ENCODE measurements around the gene ATRIP. TPM values are rescaled to one million over a fixed set of nuclear protein-coding genes. Genes with fewer than 3 reads are reported as not detected.
"Not testable (repeated sequence)": the region's sequence is repeated elsewhere in the genome, so short reads cannot be mapped to it uniquely, and the experiment has no call there.

The ATRIP gene
- total RNA-seq, 4 donors from 2014 or later, result 5.3 to 11.5 (median 7.5) TPM

DNA sequence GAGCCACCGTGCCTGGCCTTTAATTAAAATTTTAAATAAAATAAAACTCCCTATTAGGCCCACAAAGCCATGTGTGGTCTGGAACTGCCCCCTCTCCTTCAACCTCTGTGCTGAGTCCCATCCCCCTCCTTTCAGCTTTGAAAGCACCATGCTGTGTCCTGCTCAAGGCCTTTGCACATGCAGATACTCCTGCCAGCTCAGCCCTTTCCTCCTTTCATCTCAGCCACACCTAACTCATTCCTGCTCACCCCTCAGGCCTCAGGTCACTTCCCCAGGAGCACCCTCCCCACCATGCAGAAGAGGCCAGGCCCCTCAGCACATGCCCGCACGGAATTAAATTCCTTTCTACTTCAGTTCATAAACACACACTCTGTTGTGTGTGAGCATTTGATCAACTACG lies 28.1 kb downstream of the ATRIP start:
- H3K4me1 ChIP-seq, result peaks cover 0 to 13% of the 10 kb centered on the region in 2 donors
- H3K4me3 ChIP-seq, result no peak overlapping the region
- no peak overlapping the region for H3K27ac ChIP-seq
- no peaks in the 10 kb centered on the region for H3K9me3 ChIP-seq
- H3K36me3 ChIP-seq, result no peaks in the 10 kb centered on the region
- H3K27me3 ChIP-seq, result no peaks in the 10 kb centered on the region
- TF ChIP-seq CTCF (IDR thresholded peaks at IDR 0.05) (no peak), POLR2A (IDR thresholded peaks at IDR 0.05) (no peak)
- DNase-seq, result no peak
- intact Hi-C loops (cut with DNase I; ENCODE audit: low total_unique reads), result no loop called here

DNA sequence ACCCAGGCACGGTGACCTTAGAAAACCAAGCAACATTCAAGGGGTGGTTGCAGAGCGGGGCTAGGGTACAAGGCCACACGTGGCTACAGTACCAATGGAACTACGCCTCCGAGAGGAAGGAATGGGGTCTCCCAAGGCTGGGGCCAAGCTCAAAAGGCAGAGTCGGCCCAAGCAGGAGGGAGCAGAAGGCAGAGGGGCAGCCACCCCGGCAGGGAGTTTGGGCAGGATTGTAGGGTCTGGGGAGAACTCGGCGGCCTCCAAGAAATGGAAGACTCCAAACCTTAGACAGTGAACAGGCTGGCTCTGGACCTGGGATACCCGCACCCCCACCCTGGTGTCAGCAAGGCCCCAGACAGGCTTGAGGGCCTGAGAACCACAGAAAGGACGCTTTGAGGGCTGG lies 28.7 kb downstream of the ATRIP start:
- H3K36me3 ChIP-seq, result no peaks in the 10 kb centered on the region
- intact Hi-C loops (cut with DNase I; ENCODE audit: low total_unique reads), result no loop called here
- peaks cover 0 to 8% of the 10 kb centered on the region in 2 donors for H3K4me1 ChIP-seq
- H3K27me3 ChIP-seq, result no peaks in the 10 kb centered on the region
- no peak overlapping the region for H3K27ac ChIP-seq
- H3K9me3 ChIP-seq, result no peaks in the 10 kb centered on the region
- no peak for TF ChIP-seq POLR2A (IDR thresholded peaks at IDR 0.05)
- TF ChIP-seq CTCF (IDR thresholded peaks at IDR 0.05), result no peak
- no peak for DNase-seq
- H3K4me3 ChIP-seq, result no peak overlapping the region

DNA sequence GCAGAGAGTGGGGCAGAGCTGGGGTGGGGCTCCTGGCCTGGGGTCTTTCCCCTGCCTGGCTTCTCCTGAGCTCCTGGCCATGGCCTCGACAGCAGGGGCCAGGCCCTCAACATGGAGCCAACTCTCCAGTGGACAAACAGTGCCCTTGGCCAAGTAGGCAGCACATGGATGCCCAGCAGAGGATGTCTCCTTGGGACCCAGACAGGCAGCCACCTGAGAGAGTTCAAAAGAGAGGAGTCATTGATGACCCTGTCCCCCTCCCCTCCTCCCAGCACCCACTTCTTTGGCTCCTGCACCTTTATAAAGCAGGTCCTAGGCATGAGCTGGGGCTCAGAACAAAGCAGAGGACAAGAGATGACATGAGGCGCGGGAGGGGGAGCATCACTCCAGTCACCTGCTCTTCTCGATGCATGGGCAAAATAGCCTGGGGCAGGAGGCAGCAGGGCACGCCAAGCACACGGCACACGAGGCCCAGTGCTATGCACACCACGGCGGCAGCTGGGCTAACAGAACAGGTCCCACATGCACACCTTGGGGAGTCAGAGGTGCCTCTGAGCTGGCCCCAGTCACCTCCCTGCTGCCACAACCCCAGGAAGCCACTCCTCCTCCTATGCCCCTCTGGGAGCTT lies 30.0 kb downstream of the ATRIP start:
- H3K27ac ChIP-seq, result no peak overlapping the region
- peaks cover 0 to 4% of the 10 kb centered on the region in 2 donors for H3K4me1 ChIP-seq
- H3K27me3 ChIP-seq, result no peaks in the 10 kb centered on the region
- TF ChIP-seq CTCF (IDR thresholded peaks at IDR 0.05), result no peak
- TF ChIP-seq POLR2A (IDR thresholded peaks at IDR 0.05), result no peak
- no peak for DNase-seq
- H3K4me3 ChIP-seq, result no peak overlapping the region
- intact Hi-C loops (cut with DNase I; ENCODE audit: low total_unique reads), result no loop called here
- H3K36me3 ChIP-seq, result no peaks in the 10 kb centered on the region
- no peaks in the 10 kb centered on the region for H3K9me3 ChIP-seq

DNA sequence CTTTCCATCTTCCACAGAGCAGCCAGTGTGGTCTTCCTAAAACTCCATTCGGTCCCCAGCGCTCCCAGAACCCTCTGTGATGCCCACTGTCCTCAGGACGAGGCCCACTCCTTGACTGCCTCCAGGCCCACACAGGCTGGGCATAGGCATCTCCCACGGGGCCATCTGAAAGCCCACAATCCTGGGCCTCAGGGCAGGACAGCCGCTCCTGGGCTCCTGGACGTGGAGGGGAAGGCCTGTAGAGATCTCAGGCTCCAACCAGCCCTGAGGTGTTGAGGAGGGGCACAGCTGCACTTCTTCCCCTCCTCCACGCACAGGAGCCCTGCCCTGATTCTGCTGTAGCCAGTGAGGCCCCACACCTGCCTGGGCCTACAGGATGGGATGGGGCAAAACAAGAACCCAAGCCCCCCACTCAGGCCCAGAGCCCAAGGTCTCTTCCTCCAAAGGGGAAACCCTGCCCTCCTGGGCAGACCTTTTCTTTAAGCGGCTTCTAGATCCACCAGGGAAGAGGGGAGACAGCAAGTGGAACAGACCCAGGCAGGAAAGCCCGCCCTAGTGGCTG lies 31.5 kb downstream of the ATRIP start:
- Histone ChIP-seq H3K9me3 (no peaks in the 10 kb centered on the region), H3K27ac (no peak overlapping the region), H3K4me3 (no peak overlapping the region), H3K27me3 (no peaks in the 10 kb centered on the region), H3K4me1 (no peaks in the 10 kb centered on the region), H3K36me3 (no peaks in the 10 kb centered on the region)
- no peak for DNase-seq
- intact Hi-C loops (cut with DNase I; ENCODE audit: low total_unique reads), result no loop called here
- TF ChIP-seq CTCF (IDR thresholded peaks at IDR 0.05) (no peak), POLR2A (IDR thresholded peaks at IDR 0.05) (no peak)

- Histone ChIP-seq H3K27ac (no peak overlapping the region), H3K4me1 (no peaks in the 10 kb centered on the region), H3K9me3 (no peaks in the 10 kb centered on the region), H3K36me3 (no peaks in the 10 kb centered on the region), H3K27me3 (no peaks in the 10 kb centered on the region), H3K4me3 (no peak overlapping the region)
- TF ChIP-seq CTCF (IDR thresholded peaks at IDR 0.05) (no peak), POLR2A (IDR thresholded peaks at IDR 0.05) (no peak)
- intact Hi-C loops (cut with DNase I; ENCODE audit: low total_unique reads), result no loop called here
- no peak for DNase-seq
Measured at GRCh38 chr3:48478626-48479555, 32.4 kb downstream of the ATRIP start.

GRCh38 chr3:48480891-48481290 lies 34.4 kb downstream of the ATRIP start:
- H3K36me3 ChIP-seq; H3K27ac ChIP-seq; intact Hi-C loops (cut with DNase I; ENCODE audit: low total_unique reads); H3K9me3 ChIP-seq; DNase-seq; H3K27me3 ChIP-seq; H3K4me1 ChIP-seq; H3K4me3 ChIP-seq: not testable (repeated sequence)

DNA sequence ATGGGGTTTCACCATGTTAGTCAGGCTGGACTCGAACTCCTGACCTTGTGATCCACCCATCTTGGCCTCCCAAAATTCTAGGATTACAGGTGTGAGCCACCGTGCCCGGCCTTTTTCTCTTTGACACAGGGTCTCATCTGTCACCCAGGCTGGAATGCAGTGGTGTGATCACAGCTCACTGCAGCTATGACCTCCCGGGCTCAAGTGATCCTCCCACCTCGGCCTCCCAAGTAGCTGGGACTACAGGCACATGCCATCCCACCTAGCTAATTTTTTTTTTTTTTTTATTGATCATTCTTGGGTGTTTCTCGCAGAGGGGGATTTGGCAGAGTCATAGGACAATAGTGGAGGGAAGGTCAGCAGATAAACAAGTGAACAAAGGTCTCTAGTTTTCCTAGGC lies 36.3 kb downstream of the ATRIP start:
- not testable (repeated sequence) for H3K27me3 ChIP-seq, DNase-seq

More for the DNA sequence above, 36.3 kb downstream of the ATRIP start:
- intact Hi-C loops (cut with DNase I; ENCODE audit: low total_unique reads); H3K4me1 ChIP-seq; H3K9me3 ChIP-seq; H3K36me3 ChIP-seq; H3K27ac ChIP-seq; H3K4me3 ChIP-seq: not testable (repeated sequence)

Measured in uterus (tissue), 4 donors.